Lung (tissue), 12 donors: ENCODE measurements around the gene MED13L. TPM values are rescaled to one million over a fixed set of nuclear protein-coding genes. Genes with fewer than 3 reads are reported as not detected.

Experiments used
- ATAC-seq: fragments of 200-7000 bp; cut with Tn5 transposase; one replicate; pipeline ENCODE4 v1.9.1; 2020; ENCODE audit warnings: moderate number of reproducible peaks; ENCODE audit not compliant: insufficient read depth, low FRiP score
- DNase-seq, 3 donors: peaks; one replicate each; pipeline ENCODE4 v3.0.0-alpha.2; 2013 to 2017
- H3K27ac ChIP-seq, 2 donors: one replicate each; pipeline ENCODE4 v1.5.1; 2013; ENCODE audit warnings: mild to moderate bottlenecking in 2 of 2, moderate library complexity in 2 of 2, control low read depth in 1 of 2, inconsistent platforms in 1 of 2, low read depth in 1 of 2, low read length in 1 of 2
- H3K27me3 ChIP-seq, 3 donors: one replicate each; pipeline ENCODE4 v1.5.1; 2013; ENCODE audit warnings: low read length in 2 of 3; ENCODE audit not compliant: control insufficient read depth in 3 of 3, insufficient read depth in 3 of 3
- H3K36me3 ChIP-seq, 4 donors: one replicate each; pipeline ENCODE4 v1.5.1; 2013; ENCODE audit warnings: low read length in 4 of 4, mild to moderate bottlenecking in 1 of 4, moderate library complexity in 1 of 4; ENCODE audit not compliant: control insufficient read depth in 4 of 4, insufficient read depth in 4 of 4
- H3K4me1 ChIP-seq, 5 donors: one replicate each; pipeline ENCODE4 v1.5.1; 2013; ENCODE audit warnings: low read length in 5 of 5, mild to moderate bottlenecking in 2 of 5, moderate library complexity in 1 of 5; ENCODE audit not compliant: control insufficient read depth in 5 of 5, insufficient read depth in 5 of 5
- H3K4me3 ChIP-seq: one replicate; pipeline ENCODE4 v1.5.1; 2013; ENCODE audit warnings: mild to moderate bottlenecking, control low read depth, moderate library complexity
- H3K9ac ChIP-seq, 2 donors: one replicate each; pipeline ENCODE4 v1.5.1; 2013; ENCODE audit warnings: low read length in 2 of 2, control low read depth in 1 of 2; ENCODE audit not compliant: insufficient read depth in 1 of 2
- H3K9me3 ChIP-seq, 4 donors: one replicate each; pipeline ENCODE4 v1.5.1; 2013; ENCODE audit warnings: low read length in 3 of 4, mild to moderate bottlenecking in 1 of 4, moderate library complexity in 1 of 4; ENCODE audit not compliant: control insufficient read depth in 4 of 4, insufficient read depth in 3 of 4
- CTCF ChIP-seq: IDR thresholded peaks from 2 replicates; pipeline ENCODE4 v1.5.1; 2012; ENCODE audit warnings: mild to moderate bottlenecking; ENCODE audit errors: control extremely low read depth, extremely low read depth
- WGBS, 2 donors: extraction: QIAGEN DNeasy Blood & Tissue Kit; methylation state at CpG; one replicate each; pipeline ENCODE4 v1.1.7; 2013; 5-methylcytosine and 5-hydroxymethylcytosine counted together
- polyA plus RNA-seq, 2 donors: library from polyadenylated mRNA; stranded (reverse); fragments of 200-250 nt; gene quantifications; one replicate each; pipeline ENCODE4 v1.2.1, GENCODE V29; 2013
- total RNA-seq, 2 donors: library from RNA; depleted of rRNA in 1 of 2; stranded (reverse); fragments of >200 nt in 1 of 2; gene quantifications; one replicate each; pipeline ENCODE4 v1.2.1, GENCODE V29; 2014 to 2021
- donor health status: control.
- donor health status: control.
- donor health status: Bipolar disorder and iron deficiency.
- donor health status: healthy.
- donor health status: DM: yes; HTN: yes; CAD: no.

The MED13L gene
- total and polyA plus RNA-seq, 4 donors = 18.2 to 329 (median 71.4) TPM

- no peaks in the 10 kb centered on the region for H3K9me3 ChIP-seq
- no peaks in the 10 kb centered on the region for H3K36me3 ChIP-seq
- ATAC-seq (no peak), DNase-seq (no peak)
- H3K27me3 ChIP-seq = no peaks in the 10 kb centered on the region
- TF ChIP-seq CTCF = no peak
- H3K27ac ChIP-seq = no peak overlapping the region
- H3K4me1 ChIP-seq = peaks cover 4 to 26% (median 15%) of the 10 kb centered on the region in 5 donors
- H3K4me3 ChIP-seq = no peak overlapping the region
- H3K9ac ChIP-seq = no peak overlapping the region
Measured at GRCh38 chr12:116189692-116190091, 87.8 kb downstream of the MED13L start.

GRCh38 chr12:116188581-116188980 lies 88.9 kb downstream of the MED13L start:
- Histone ChIP-seq H3K9me3 (no peaks in the 10 kb centered on the region), H3K27me3 (no peaks in the 10 kb centered on the region), H3K36me3 (no peaks in the 10 kb centered on the region), H3K4me1 (peaks cover 6 to 26% (median 15%) of the 10 kb centered on the region in 5 donors), H3K4me3 (no peak overlapping the region), H3K9ac (no peak overlapping the region), H3K27ac (no peak overlapping the region)
- TF ChIP-seq CTCF = no peak
- DNase-seq (no peak), ATAC-seq (no peak)
- WGBS, 2 donors = 65 to 72% methylated on average over 3 of the region's 3 CpGs

- Histone ChIP-seq H3K36me3 (no peaks in the 10 kb centered on the region), H3K4me1 (peaks cover 1 to 31% (median 21%) of the 10 kb centered on the region in 5 donors), H3K27ac (no peak overlapping the region), H3K9ac (no peak overlapping the region), H3K9me3 (no peaks in the 10 kb centered on the region), H3K4me3 (no peak overlapping the region), H3K27me3 (no peaks in the 10 kb centered on the region)
- DNase-seq (peak in 2 of 3 donors; percentile 14 to 20), ATAC-seq (no peak)
- 24 to 33% methylated on average over 1 of the region's 1 CpG for WGBS, 2 donors
- no peak for TF ChIP-seq CTCF
Measured at GRCh38 chr12:116187151-116187511, 90.4 kb downstream of the MED13L start.

GRCh38 chr12:116186482-116187150 lies 90.9 kb downstream of the MED13L start:
- Histone ChIP-seq H3K27ac (no peak overlapping the region), H3K4me1 (peaks cover 1 to 33% (median 22%) of the 10 kb centered on the region in 5 donors), H3K9me3 (no peaks in the 10 kb centered on the region), H3K4me3 (no peak overlapping the region), H3K36me3 (no peaks in the 10 kb centered on the region), H3K9ac (no peak overlapping the region), H3K27me3 (no peaks in the 10 kb centered on the region)
- 53 to 58% methylated on average over 3 of the region's 3 CpGs for WGBS, 2 donors
- no peak for TF ChIP-seq CTCF
- DNase-seq = peak; percentile 20 to 58 (median 51)
- ATAC-seq = no peak
